Stimulated activated CD4-positive, alpha-beta T cell treated with anti-CD3 and anti-CD28 coated beads, TNF-alpha, amount 100 ng/mL, for 24 hours (primary cell): Measurements from ENCODE around the gene HNRNPR.
"Not testable (repeated sequence)": the region's sequence is repeated elsewhere in the genome, so short reads cannot be mapped to it uniquely, and the experiment has no call there.

Source experiments
- DNase-seq, 3 experiments: peaks; one replicate each; pipeline ENCODE4 v3.0.0-alpha.2; 2020; ENCODE audit warnings: low read depth in 3 of 3

The HNRNPR gene

DNA sequence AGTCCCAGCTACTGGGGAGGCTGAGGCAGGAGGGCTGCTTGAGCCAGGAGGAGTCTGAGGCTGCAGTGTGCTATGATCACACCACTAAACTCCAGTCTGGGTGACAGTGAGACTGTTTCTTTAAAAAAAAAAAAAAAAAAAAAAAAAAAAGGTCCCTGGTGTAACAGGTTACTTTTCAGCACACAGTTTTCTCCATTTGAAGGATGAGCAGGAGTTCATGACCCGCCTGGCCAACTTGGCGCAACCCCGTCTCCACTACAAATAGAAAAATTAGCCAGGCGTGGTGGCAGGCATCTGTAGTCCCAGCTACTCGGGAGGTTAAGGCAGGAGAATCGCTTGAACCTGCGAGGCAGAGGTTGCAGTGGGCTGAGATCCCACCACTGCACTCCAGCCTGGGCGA lies 12.4 kb downstream of the HNRNPR start:
- no peak for DNase-seq

DNA sequence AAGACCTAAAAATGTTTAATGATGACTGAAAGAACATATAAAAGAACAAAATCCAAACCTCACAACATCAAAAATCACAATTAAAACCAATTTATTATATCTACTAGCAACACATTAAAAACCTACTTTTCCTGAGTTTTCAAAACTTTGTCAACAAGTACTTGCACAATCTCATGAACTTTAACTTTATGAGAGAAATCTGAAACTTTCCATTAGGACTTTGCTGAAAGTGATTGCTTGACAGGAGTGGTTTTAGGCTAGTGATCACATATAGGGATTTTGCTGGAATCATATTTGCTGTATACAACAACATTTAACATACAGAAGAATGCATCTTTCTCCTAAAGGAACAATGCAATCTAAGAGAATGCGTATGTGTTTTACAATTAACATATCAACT lies 13.2 kb downstream of the HNRNPR start:
- no peak for DNase-seq

DNA sequence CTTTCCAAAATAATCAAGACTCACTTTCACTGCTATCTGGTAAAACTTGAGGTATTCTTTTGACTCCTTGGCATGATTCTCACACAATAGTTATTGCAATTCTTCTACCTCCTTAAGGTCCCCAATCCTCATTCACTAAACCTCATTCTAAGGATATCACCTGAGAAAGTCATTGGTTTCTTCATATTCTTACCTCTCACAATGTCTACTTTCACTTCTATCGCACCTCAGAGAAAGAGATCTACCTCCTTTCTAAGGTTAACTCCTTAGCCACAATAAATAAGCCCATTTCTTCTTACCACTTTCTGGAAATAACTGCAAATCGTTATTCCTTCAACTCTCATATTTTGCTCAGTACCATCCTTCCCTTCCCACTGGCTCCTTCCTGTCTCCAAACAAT lies 18.7 kb downstream of the HNRNPR start:
- no peak for DNase-seq

DNA sequence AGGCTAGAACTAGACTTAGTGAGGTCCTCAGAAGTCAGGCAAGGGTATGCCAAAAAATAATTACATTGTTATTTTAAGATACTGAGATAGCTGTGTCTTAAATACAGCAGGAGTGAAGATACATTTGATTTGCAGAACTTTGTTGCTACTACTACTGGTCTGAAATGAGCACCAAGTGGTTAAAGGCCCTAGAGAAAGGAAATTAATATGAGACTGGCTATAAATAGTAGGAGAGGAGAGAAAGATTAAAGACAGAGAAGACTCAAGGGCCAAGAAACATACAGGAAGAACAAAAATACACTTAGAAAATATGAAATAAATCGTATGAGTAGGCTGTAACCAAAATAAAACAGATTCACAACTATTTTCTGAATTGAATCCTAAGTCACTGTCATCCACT lies 21.3 kb downstream of the HNRNPR start:
- DNase-seq, result no peak

DNA sequence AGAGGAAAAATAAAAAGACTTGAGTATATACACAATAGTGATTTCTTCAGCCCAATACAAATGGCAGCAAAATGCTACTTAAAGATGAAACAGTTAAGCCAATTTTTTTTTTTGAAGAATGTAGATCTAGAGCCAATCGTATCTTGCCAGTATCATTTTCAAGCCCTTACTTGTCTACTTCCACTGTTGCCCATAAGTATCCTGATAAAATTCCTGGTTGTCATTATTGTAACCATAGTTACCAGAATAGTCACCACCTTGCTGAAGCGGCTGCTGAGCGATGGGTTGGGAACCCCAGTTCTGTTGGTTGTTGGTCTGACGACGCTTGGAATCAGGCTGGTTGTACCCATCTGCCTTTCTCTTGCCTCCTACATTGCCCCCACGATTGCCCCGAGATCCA lies 33.8 kb downstream of the HNRNPR start:
- DNase-seq, result not testable (repeated sequence)

DNA sequence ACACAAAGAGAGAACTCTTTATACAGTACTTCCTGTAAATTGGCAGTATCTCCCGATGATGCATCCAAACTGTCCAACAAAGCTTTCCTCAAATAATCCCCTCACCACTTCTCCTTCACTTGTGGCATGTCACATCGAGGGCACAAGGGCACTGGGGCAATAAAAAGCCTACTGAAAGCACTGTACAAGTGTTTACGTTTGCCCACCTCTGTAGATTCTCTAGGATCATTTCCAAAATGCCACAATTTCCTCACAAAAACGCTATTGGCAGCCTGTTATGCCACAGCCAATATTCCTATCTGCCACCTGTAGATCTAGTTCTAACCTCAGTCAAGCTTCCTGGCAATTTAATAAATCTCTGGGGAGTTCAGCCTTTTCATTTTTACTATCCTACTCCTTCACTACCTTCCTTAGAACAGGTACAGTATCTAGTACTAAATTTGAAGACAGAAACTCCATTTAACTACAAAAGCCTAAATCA lies 39.9 kb downstream of the HNRNPR start:
- DNase-seq, result no peak

DNA sequence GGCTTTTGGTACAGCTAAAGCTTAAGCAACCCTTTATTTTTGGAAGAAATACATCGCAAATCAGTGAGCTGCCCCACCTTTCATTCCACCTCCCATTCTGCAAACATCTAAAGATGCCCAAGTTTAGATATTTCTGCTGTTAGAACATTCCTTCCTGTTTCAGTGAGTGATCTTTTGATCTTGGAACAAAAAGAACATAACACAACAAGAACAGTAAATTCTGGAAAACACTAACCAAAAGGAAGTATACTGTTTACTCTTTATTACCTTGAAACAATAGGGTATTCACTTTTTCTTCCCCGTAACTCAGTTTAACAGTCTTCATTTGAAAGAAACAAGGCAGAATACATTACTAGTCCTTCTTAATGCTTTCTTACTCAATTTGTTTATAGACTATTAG lies 40.6 kb downstream of the HNRNPR start:
- DNase-seq, result no peak

DNA sequence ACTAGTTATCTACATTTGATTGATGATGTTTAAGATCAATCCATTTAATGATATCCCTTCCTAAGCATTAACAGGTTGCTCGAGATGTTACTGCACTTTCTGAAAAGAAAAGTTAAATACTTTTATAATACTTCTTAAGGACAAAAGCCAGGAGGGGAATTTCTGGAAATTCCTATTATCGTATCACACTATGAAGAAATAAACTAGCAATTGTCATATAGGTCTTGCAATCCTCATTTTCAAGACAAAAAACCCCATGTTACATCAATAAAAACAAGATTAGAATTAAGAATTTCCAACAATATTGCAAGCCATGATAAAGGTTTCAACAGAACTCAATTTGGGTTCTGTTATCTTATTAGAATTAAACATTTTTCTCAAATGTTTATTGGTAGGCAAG lies 47.2 kb downstream of the HNRNPR start:
- DNase-seq, result no peak

DNA sequence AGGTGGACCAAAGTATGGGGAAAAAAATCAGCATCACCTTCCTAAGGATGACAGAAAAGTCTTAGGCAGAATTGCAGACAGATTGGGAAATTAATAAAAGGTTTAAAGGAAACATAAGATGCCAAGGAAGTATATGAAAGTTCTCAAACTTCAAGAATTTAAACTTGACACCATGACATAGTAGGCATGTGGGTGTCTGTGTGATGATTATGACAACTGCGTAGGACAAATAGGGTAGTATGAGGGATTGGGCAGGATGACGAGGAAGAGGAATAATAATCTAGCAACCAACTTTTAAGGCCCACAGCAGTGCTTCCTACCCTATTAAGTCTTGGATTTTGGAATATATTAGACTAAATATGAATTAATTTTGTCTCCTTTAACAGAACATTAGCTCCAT lies 52.4 kb downstream of the HNRNPR start:
- no peak for DNase-seq

DNA sequence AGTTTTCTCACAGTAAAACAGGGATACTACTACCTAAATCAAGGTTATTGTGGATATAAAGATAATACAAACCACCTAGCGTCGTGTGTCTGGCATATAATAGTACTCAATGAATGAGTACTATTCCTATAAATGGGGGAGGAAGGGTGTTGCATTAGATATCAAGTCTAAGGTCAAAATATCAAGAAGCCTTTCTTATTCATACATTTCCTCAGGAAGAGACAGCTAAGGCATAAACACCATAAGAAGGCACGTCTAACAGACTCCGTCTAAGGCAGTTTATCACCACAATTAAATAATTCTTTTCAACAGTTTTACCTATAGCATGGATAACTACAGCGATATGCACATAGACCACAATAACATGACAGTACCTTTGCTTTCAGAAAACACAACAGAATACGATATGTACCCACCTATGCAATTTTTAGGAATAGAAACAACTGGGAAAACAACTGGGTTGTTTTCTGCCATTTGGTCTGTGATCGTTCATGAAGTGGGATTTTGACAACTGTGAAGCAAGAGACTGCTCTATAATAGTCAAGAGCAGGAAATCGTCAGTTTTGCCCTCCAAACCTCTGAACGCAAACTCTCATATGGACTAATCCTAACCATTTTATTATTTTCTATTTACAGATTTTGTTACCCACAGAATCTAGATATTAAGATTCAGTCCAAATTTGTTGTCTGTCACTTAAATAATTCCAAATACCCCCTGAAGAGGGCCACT lies 53.1 kb downstream of the HNRNPR start:
- DNase-seq, result no peak

DNA sequence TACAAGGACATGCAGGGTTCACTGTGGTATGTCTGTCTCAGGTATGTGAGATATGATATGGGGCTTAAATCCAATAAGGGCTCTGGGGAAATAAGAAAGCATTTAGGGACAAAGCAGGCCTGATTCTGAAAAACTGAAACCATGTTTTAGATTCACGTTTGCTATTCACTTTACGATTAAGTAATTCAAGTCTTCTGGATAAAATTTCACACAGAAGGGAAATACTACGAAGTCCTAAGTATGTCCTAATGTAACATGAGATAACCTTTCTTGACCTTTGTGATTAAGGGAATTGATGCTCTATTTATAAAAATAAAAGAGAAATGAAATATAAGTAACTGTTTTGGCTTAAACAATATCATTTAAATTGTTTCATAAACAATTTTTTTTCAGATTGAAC lies 55.4 kb downstream of the HNRNPR start:
- no peak for DNase-seq

DNA sequence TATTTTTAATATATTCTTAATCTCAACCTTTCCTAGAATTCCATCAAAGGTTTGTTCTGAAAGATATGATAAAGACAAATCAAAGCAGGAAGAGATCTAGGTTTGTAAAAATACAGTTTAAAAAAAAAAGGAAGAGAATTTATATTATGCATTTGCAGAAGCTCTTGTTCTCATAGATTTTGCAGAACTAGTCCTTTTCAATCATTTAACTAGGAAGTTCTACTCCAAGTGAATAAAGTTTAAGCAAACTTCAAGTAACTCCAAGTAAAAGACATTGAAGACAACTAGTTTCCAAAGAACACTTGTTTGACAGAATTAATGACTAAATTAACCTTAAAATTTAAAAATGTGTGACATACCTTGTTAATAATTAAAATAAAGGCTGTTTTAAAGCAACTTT lies 55.9 kb downstream of the HNRNPR start:
- no peak for DNase-seq

DNA sequence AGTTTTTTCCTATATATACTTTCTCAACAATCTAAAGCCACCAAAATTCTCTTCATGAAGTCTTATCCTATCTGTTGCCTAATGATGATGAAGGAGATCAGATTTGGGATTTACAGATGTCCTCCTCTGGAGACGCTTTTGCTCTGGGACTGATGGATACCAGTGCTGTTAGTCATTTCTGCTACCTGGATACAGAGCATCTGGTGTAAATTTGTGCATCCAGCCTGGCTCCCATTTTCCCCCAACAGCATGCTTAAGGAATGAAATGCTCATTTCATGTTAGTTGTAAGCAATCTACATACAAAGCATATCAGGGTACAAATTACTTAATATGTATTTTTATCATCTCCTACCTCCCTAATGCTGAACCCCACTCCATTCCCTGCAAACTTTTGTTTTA lies 57.7 kb downstream of the HNRNPR start:
- no peak for DNase-seq

DNA sequence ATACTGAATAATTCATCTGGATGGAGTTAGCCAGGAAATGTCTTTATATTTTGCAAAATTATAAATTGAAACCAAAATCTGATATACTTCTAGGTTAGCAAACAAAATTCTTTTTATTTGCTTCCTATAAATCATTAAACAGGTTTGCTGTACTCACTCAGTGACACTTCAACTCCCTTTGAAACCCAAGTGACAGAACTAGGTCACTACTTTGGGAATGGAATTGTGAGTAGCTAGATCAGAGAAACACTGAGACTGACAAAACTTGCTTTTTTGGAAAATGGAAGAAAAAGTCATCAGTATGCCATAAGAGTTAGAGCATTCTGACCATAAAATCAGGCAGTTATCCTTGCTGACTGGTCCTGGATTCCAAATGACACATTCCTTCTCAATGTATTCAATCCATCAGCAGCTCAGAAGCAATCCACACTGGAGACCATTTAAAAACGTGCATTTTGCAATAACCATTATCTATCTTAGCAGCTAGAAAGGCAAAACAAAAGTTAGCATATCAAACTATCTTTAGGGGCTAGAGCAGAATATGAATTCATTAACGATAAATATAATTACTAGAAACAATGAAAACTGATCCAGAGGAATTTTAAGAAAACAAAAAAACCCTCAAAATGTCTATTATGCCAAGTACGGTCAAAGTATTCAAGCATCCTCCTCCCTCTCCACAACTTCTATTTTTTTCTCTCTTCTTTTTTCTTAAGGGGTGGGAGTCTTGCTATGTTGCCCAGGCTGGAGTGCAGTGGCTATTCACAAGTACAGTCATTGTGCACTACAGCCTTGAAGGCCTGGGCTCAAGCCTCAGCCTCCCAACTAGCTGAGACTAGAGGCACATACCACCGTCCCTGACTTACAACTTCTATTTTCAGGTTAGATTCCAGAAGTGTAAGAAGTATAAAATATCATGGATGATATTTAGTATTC lies 60.1 kb downstream of the HNRNPR start:
- DNase-seq, result no peak

DNA sequence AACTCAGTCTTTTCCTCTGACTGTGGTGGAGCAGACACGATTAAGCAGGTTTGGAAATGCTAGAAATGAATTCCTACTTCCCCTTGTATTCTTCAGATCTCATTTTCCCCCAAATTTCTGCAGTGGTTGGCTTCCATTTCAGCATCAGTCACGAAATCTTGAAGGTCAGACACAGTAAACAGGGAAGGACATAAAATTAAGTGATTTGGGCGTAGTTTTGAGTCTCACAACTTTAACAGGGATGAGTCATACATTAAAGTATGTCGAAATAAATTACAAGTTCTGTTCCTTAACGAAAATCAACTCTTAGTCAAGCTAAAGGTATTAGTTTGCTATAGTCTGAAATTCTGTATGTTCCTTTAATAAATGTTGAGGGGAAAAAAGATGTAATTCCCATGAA lies 61.1 kb downstream of the HNRNPR start:
- no peak for DNase-seq

DNA sequence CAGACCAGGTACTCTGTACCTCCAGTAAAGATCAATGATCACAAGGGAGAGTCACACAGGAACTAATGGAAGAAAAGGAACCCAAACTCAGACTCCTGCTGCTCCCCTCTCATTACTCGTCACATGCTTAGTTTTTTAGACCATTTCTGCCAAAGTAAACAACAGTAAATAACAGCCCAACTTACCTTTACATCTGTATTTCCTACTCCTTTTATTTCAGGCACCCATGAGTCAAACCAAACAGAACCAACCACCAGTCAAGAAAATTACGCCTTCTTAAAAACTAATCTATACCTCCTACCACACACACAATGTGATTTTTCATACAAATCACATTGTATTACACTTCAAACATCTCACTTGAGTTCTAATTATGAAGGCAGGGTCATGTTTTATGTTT lies 65.4 kb downstream of the HNRNPR start:
- DNase-seq, result no peak

DNA sequence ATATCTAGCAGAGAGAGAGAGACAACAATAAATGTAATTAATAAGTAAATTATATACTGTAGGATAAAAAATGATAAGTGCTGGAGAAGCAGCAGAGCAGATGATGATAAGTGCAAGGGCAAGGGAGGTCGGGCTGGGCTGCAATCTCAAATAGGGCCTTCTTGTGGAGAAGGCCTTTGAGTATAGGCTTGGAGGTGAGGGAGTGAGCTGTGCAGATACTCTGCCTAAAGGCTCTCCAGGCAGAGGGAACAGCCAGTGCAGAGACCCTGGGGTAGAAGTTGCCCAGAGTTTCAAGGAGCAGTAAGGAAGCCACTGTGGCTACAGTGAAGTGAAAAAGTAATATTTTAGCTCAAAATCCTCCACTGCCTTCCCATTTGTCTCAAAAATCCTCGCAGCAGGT lies 67.6 kb downstream of the HNRNPR start:
- no peak for DNase-seq

DNA sequence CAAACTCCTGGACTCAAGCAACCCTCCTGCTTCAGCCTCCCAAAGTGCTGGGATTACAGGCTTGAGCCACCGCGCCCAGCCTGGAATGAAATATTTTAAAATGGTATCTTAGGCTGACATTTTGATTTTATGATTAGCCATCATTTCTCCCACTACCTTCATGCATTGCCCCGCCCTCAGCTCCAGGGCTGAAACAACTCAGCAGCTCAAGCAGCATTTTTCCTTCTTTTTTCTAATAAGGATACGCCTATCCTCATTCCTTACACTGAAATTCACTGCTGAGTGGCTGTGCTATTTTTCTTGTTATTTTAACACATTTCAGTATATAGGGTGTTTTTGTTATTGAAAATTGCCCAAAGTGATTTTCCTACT lies 70.0 kb downstream of the HNRNPR start:
- DNase-seq, result no peak

DNA sequence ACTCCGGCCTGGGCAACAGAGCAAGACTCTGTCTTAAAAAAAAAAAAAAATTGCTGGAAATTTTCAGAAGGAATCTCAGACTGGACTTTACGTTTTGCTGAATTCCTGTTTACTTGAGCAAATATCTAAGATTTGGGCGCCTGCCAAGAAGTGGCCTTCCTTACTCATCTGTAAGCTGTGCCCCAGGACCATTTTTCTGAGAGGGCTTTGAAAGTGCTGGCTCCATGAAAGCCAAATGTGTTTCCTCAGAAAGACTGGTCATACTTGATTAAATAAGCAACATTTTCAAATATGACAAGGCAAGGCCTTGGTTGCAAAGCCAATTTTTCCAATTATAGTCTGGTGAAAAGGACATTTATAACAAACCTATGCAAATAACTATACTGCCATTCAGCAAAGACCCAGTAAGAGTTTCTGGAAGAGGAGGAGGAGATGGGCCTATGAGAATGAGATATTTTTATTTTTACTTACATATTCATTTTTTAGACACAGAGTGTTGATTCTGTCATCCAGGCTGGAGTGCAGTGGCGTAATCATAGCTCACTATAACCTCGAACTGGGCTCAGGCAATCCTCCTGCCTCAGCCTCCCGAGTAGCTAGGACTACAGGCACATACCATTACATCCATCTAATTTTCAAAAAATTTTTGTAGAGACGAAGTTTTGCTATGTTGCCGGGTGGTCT lies 70.5 kb downstream of the HNRNPR start:
- no peak for DNase-seq

DNA sequence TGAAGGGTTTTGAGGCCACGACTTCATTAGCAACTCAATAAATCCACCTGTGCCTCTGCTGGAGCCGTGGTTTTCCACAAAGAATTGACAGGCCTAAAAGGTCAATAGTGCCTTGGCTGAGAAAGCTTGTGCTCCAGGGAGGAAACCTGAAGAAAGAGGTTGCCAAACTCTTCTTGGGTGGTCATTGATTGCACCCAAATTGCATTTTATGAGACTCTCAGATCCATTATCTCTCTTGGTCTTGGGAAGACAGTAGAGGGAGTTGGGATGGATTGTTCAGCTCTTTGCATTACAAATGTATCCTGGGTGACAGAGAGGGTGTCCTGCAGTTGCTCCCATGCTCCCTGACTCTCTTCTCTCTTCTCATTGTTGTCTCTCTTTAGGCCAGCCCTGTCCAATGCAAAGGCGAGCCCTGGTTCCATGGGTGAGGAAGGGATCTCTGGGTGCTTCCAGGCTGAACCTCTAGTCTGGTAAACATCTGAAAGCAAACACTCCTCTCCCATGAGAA lies 80.7 kb downstream of the HNRNPR start:
- DNase-seq, result no peak

DNA sequence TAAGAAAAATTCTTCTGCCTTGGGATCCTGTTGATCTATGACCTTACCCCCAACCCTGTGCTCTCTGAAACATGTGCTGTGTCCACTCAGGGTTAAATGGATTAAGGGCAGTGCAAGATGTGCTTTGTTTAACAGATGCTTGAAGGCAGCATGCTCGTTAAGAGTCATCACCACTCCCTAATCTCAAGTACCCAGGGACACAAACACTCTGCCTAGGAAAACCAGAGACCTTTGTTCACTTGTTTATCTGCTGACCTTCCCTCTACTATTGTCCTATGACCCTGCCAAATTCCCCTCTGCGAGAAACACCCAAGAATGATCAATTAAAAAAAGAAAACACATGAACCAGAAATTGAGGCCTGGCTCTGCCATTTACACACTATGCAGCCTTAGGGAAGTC lies 86.0 kb downstream of the HNRNPR start:
- DNase-seq, result not testable (repeated sequence)

DNA sequence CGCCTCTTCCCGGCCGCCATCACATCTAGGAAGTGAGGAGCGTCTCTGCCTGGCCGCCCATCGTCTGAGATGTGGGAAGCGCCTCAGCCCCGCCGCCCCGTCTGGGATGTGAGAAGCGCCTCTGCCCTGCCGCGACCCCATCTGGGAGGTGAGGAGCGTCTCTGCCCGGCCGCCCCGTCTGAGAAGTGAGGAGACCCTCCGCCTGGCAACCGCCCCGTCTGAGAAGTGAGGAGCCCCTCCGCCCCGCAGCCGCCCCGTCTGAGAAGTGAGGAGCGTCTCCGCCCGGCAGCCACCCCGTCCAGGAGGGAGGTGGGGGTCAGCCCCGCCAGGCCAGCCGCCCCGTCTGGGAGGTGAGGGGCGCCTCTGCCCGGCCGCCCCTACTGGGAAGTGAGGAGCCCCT lies 86.7 kb downstream of the HNRNPR start:
- not testable (repeated sequence) for DNase-seq
